ENCODE data around the gene MRPL40. TPM values are rescaled to one million over a fixed set of nuclear protein-coding genes. Genes with fewer than 3 reads are reported as not detected.
A peak's percentile ranks its signal among the peaks of the same experiment; 100 is the strongest.
"Not testable (repeated sequence)": the region's sequence is repeated elsewhere in the genome, so short reads cannot be mapped to it uniquely, and the experiment has no call there.

MRPL40 gene
- total RNA-seq, 1 donor from 2014 or later = 52.7 TPM

DNA sequence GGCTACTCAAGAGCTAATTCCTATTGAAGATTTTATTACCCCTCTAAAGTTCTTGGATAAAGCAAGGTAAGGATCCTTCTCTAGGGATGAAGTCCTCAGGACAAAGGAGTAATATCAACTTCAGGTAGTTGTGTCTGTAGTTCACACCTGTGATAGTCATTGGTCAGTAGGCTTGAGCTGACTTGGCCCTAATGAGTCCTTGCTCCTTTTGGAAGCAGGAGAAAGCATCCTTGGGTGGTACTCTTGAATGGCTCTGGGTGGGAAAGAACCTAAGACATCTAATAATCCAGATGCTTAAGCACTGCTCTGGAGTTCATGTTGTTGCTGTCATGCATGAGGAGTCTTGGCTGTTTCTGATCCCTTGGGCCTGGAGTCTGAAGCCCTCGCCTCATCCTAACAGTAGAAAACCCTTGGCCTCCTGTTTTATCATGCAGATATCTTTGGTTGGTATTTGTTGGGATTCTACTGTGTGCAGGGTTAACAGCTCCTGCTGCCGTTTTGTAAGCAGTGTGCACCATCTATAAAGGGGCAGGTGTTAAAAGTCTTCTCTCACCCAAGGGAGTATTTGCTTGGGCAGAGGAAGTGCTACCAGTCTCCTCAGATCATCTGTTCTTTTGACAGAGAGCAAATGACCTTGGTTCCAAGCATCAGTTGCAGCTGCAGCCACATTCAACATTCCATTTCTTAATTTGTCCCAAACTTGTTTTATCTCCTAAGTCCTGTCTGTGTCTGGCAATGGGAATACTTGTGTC is 2.7 kb downstream of the MRPL40 start:
- DNase-seq (no peak), ATAC-seq (no peak)
- intact Hi-C loops (cut with micrococcal nuclease) = no loop called here

DNA sequence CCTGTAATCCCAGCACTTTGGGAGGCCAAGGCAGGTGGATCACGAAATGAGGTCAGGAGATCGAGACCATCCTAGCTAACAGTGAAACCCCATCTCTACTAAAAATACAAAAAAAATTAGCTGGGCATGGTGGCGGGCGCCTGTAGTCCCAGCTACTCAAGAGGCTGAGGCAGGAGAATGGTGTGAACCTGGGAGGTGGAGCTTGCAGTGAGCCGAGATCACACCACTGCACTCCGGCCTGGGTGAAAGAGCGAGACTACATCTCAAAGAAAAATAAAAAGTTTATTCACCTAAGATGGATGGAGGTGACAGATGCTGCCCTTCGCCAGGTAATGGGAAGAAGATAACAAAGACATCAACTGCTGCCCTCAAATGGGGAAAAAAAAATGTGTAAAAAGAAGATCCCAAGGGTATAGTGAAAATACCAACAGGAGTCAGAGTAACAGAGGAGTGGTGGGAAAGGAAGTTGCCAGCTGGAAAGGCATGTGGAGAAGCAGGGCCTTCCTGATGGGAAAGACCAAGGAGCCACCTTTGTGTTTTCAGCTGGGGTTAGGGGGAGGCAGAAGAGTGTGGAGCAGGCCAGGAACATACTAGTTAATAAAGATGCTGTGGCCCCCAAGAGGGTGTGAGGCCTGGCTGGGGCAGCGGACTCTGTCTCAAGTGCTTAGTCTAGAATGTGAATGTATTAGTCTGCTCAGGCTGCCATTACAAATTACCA is 4.3 kb downstream of the MRPL40 start:
- DNase-seq; ATAC-seq; intact Hi-C loops (cut with micrococcal nuclease): not testable (repeated sequence)

DNA sequence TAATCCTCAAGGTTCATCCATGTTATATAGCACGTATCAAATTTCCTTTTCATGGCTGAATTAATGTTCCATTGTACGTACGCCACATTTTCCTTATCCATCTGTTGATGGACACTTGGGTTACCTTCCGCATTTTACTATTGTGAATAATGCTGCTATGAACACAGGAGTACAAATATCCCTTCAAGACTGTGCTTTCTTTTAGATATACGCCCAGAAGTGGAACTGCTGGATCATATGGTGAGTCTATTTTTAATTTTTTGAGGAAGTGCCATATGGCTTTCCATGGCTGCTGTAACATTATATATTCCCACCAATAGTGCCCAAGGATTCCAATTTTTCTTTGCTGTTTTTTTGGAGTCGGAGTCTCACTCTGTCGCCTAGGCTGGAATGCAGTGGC is 6.0 kb downstream of the MRPL40 start:
- intact Hi-C loops (cut with micrococcal nuclease) = no loop called here
- DNase-seq (no peak), ATAC-seq (no peak)

DNA sequence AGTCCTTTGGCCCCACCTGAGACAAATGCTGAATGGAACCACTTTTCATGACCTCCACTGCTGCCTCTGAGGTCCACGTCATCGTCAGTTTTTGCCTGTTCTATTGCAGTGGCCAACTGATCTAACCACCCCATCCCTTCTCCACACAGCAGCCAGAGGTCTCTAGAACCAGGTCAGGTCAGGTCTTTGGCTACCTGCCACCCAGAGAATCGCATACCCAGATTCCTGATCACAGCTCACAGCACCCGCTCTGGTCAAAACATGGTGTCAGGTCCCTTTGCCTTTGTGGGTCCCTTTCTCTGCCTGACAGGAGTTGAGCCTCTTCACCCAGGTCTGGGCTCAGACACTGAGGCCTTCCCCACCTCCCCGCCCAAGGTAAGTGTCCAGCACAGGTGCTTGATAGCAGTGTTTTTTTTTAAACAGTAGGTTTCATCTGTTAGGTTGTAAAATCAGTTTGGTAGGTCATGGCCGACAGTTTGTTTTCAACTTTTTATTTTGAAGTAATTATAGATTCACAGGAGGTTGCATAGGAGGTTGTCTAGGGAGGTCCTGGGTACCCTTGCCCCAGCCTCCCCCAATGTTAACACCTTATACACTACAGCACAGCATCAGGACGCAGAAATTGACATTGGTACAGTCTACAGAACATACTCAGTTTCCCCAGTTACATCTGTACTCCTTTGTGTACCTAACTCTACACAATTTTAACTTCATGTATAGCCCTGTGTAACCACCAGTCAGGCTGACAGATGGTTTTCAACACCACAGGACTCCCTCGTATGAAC is 8.3 kb downstream of the MRPL40 start:
- ATAC-seq (peak; percentile 58), DNase-seq (no peak)
- intact Hi-C loops (cut with micrococcal nuclease) = no loop called here

DNA sequence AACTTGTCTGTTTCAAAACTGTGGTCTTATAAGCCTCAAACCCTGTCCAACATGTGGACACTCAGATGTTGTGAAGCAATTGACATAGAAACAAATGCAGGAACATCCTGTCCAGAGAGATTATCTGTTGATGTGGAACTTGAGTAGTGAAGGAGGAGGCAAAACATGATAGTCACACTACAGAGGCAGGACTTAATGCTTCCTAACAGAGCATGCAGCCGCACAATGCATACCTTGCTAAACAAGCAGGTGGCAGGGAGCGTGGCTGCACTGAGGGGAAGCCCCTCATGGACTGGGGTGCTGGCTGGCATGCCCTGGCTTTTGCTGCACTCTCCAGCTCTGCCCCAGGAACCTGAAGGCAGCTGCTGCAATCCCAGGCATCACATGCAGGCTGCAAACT is 9.8 kb downstream of the MRPL40 start:
- ATAC-seq (no peak), DNase-seq (no peak)
- intact Hi-C loops (cut with micrococcal nuclease) = no loop called here

DNA sequence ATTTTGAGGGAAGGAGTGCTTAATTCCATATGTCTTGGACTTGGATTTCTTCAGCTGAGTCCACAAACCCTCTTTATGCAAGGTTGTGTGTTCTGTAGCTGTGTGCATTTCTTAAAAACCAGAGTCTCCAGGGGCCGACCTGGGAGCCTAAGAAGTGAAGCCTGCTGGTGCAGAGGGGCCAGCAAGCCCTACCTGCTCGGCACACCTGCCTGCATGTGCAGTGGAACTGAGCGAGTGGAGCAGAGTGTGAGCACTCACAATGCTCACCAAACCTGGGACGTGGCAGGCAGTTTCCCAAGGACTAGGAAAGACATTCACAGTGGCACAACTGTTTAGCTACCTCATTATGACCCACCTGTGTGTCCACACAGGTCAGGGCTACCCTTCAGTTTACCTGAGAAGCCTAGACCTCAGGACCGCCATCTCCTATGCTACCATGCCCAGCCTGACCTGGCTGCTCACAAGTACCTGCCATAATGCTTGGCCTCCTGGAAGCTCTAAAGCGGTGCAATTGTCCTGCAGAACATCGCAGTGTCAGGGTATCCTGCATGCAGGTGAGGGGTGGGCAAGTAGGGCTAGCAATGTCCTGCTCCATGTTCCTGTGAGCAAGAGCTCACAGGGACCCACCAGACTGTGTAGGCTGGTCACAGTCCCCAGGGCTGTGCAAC is 11.3 kb downstream of the MRPL40 start:
- intact Hi-C loops (cut with micrococcal nuclease) = no loop called here
- no peak for DNase-seq
- ATAC-seq = no peak

DNA sequence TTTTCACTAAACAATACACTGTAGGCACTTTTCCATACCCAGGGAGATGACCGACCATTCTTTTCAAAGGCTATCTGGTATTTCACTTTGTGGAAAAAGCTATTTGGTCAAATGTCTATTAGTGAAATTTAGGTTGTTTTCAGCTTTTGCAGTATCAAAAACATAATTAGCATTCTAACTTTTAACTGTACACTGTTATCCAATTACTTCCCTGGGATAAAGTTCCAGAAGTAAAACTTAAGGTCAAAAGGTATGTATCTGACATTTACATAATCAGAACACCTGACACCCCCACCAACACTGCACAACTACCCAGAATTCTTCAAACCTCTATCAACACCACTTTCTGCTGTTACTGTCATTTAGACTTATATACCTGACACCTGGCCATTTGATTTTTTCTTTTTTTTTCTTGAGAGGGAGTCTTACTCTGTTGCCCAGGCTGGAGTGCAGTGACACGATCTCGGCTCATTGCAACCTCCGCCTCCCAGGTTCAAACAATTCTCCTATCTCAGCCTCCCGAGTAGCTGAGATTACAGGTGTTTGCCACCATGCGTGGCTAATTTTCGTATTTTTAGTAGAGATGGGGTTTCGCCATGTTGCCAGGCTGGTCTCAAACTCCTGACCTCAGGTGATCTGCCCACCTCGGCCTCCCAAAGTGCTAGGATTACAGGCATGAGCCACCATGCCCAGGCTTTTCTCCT is 13.1 kb downstream of the MRPL40 start:
- DNase-seq; intact Hi-C loops (cut with micrococcal nuclease); ATAC-seq: not testable (repeated sequence)

DNA sequence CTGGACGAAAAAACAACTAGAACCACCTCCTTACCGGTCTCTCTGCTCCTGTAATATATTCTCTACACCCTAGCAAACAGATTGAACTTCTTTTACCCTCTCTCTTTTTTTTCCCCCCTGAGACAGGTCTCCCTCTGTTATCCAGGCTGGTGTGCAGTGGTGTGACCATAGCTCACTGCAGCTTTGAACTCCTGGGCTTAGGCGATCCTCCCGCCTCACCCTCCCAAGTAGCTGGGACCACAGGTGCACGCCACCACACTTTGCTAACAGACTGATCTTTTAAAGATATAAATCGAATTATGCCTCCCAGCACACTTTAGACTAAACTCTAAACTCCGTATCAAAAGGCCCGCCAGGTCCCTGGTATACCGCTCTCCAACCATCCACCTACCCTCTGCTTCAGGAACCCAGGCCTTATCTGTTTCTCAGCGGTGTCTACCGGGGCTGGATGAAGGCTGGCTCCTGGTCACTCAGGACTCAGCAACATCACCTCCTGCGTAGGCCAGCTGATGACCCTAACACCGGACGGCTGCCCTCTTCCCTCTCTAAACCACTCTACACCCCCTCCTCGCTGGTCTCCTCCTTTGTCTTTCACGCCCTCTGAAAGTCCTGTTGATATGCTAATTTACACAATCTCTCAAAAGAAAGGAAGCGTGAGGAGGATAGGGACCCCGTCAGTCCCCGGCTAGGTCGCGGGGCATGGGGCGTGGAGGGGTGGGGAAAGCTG is 14.4 kb downstream of the MRPL40 start:
- peak; percentile 2 for ATAC-seq
- DNase-seq = no peak
- intact Hi-C loops (cut with micrococcal nuclease) = no loop called here

DNA sequence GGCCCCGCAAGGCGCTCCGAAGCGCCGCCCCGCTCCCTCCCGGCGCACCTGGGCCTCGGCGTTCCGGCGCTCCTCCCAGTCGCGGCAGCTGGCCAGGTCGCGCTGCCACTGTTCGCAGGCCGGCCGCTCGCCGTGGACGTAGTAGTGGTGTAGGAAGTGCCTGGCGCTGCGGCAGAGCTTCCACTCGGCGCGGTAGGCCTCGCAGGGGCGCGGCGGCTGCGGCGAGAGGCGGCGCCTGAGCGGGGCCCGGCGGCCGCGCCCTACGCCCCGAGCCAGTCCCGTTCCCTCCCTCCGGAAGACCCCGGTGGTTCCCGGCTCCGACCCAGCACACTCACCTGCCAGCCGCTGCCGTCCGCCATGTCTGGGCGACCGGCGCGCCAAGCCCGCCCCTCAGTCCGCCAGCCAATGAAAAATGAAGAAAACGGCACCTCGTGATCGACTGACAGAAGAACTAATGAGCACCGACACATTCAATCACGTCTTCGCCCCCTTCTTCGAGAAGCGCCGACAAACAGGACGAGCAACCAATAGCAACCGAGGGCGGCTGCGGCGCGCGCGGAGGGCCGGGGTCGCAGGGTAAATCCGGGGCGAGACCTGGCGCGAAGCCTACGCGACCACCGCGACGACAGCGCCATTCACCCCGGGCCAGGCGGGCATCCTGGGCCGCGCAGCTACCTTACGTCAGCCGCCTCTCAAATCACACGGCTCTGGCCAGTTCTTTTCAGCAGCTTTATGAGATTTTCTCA is 15.2 kb downstream of the MRPL40 start, which contains the start of gene C22orf39:
C22orf39 (minus strand) TSS at position 382 of the 746 bp plus-strand sequence; CDS start at position 359, 23 bp downstream.
- ATAC-seq (peak; percentile 94), DNase-seq (peak; percentile 89)
- intact Hi-C loops (cut with micrococcal nuclease) = no loop called here

DNA sequence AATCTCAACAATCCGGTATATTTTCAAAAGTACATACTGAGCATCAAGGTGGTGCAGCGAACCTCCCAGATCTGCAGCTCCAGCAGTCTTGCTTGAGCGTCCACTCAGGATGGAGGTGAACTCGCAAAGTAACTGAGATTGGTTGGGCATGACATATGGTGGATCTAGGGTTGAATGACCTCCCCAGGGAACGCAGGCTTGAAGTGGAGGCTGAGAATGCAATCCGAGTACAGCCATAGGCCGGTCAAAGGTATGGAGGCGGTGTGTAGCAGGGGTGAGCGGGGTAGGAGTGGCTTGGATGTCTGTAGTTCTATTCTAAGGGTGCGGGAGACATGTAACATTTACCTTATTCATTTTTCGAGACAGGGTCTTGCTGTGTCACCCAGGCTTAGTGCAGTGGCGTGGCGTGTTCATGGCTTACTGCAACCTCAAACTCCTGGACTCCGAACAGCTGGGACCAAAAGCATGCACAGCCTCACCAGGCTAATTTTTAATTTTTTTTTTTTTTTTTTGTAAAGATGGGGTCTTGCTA is 15.8 kb downstream of the MRPL40 start:
- DNase-seq = no peak
- intact Hi-C loops (cut with micrococcal nuclease) = no loop called here
- ATAC-seq = peak; percentile 54

DNA sequence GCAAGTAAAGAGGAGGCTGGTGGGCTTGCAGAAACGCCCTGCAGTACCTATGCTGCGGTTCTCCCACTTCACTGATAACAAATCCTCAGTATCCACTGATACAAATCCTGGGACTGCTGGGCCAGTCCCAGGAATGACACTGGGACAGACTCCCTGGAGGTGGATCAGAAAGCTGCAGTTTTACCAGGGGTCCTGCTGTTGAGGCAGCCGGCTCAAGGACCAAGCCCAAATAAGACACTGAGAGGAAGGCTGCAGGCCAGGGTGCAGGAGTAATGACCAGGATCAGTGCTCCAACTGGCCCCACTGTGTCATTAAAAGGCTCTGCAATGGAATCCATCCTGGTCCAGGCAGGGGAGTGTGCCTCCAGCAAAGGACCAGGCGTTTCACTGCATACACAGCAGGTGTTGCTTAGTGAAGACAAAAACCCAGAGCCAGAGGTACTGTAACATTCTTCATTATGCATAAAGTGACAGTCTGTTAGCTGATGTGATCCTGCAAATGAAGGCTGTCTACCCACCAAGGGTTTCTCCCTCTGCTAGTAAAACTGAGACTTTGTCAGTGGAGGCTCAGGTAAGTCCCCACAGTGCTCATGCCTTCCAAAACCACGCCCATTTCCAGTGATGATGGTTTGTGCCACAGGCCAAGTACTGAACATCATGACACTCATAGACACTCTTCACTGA is 16.5 kb downstream of the MRPL40 start:
- ATAC-seq = no peak
- DNase-seq = no peak
- intact Hi-C loops (cut with micrococcal nuclease) = no loop called here

DNA sequence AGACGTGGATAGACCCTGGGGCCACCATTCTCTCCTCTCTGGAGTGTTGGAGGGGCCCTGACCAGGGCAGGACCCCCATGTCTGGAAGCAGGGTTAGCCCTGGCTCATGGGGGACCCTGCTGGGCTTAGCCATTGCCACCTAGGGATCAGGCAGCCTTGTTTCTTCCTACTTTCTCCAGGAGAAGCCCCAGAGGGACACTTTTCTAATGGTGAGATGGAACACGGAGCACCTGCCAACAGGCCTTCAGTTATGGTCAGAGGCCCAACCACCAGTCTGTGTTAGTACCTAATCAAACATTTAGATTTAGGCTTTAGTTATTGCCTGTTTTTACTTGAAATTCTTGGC is 17.1 kb downstream of the MRPL40 start:
- DNase-seq (no peak), ATAC-seq (no peak)
- intact Hi-C loops (cut with micrococcal nuclease) = no loop called here

DNA sequence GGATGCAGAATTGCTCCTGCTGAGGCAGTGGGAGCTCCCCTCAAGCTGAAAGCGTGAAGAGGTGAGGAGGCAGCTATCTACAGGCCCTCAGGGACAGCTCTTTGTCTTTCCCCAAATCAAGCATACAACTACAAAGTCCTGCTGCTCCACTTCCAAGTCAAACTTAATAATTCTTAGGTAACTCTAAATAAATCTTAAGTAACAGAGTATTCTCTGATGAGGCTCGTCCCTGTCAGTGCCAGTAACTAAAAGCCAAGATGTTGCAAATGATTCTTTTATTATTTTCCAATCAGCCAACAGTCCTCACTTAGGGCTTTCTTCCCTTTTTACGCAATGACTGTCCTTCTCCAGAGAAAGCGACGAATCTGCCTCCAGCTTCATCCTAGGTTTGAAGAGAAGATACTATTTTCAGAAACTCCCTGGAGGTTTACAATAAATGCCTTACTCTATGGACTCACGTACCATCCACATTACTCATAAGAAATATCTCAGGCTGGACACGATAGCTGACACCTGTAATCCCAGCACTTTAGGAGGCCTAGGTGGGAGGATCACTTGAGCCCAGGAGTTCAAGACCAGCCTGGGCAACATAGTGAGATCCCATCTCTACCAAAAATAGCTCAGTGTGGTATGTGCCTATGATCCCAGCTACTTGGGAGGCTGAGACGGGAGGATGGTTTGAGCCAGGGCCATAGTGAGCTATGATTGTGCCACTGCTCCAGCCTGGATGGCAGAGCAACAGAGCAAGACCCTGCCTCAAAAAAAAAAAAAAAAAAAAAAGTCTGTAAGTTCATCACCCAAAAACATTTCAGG is 18.2 kb downstream of the MRPL40 start:
- intact Hi-C loops (cut with micrococcal nuclease) = no loop called here
- no peak for DNase-seq
- ATAC-seq = no peak

DNA sequence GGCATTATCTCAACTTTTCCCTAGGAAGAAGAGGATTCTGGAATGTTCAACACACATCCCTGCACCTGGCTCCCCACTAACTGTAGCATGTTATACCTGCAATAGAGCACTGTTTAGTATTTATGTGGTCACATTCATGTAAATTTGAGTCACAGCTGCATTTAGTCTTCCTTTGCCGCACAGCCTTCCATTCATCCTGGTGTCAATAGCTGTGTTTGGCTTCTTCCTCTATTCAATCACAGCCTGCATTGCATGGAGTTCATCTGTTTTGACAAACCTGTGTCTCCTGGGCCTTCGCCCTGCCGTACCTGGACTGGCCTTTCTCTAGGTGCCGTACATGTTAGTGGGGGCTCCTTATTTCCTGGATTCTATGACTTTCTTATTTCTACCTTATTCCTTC is 19.2 kb downstream of the MRPL40 start:
- ATAC-seq (no peak), DNase-seq (no peak)
- intact Hi-C loops (cut with micrococcal nuclease) = no loop called here

DNA sequence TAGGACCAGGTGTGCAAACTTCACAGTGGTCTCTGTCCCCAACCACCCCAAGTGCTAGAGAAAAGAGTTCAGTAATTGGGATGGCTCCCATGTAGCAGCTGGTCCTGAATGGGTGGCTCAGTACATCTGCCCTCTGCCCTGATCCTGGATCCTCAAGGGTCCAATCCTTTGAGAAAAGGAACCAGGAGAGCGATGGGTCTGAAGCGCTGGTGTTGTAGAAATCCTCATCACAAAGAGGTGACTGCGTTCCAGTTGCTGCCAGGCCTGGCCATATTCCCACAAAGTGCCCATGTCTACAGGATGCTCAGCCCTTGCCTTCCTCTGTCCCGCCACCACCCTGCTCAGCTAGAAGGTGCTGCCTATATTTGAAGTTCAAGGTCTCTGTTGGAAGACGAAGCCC is 21.4 kb downstream of the MRPL40 start:
- ATAC-seq (no peak), DNase-seq (no peak)
- intact Hi-C loops (cut with micrococcal nuclease) = no loop called here

DNA sequence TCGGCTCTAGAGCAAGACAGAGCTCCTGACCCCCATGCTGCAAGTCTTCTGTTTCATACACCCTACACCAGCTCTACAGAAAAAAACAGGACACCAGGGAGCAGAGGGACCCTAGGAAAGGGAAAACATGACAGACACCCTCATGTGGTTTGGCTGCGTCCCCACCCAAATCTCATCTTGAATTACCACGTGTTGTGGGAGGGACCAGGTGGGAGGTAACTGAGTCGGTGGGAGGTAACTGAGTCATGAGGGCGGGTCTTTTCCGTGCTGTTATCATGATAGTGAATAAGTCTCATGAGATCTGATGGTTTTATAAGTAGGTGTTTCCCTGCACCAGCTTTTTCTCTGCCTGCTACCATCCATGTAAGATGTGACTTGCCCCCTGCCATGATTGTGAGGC is 21.8 kb downstream of the MRPL40 start:
- DNase-seq (no peak), ATAC-seq (no peak)
- intact Hi-C loops (cut with micrococcal nuclease) = no loop called here

All from left ventricle myocardium superior (tissue), 1 donor.